Skeletal muscle satellite cell (primary cell): ENCODE measurements around the gene APOA4.

Source experiments
- H3K27me3 ChIP-seq: 2 replicates; pipeline ENCODE4 v1.7.0; 2013; ENCODE audit warnings: low read length; ENCODE audit not compliant: control insufficient read depth, insufficient read depth
- H3K36me3 ChIP-seq: 2 replicates; pipeline ENCODE4 v1.7.0; 2013; ENCODE audit warnings: mild to moderate bottlenecking, control low read depth, low read length; ENCODE audit not compliant: insufficient read depth
- H3K4me1 ChIP-seq: 2 replicates; pipeline ENCODE4 v1.7.0; 2013; ENCODE audit warnings: low read length; ENCODE audit not compliant: control insufficient read depth, insufficient read depth
- H3K4me2 ChIP-seq: 2 replicates; pipeline ENCODE4 v1.7.0; 2013; ENCODE audit warnings: mild to moderate bottlenecking, low read length
- H3K4me3 ChIP-seq: 2 replicates; pipeline ENCODE4 v1.7.0; 2013; ENCODE audit warnings: low read length
- H3K9ac ChIP-seq: 2 replicates; pipeline ENCODE4 v1.7.0; 2013; ENCODE audit warnings: mild to moderate bottlenecking, low read depth, low read length, moderate library complexity
- H3K9me3 ChIP-seq: replicated peaks from 2 replicates; pipeline ENCODE4 v1.7.0; 2013; ENCODE audit warnings: mild to moderate bottlenecking, control low read depth, low read length

The APOA4 gene

DNA sequence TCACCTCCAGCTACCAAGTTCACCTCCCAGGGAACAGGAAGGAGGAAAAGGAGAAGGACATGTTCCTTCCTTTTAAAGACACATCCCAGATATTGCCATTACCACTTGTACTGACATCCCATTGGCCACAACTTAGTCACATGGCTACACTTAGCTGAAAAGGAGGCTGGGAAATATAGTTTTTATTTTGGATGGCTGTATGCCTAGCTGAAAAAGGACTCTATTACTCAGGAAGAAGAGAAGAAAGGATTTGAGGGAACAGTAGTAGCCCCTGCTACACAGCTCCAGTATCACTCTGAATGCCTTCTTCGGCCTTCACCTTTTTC, 29.4 kb downstream of the APOA4 start:
- Histone ChIP-seq H3K4me3 (no peak overlapping the region), H3K36me3 (no peaks in the 10 kb centered on the region), H3K9me3 (no peaks in the 10 kb centered on the region), H3K4me2 (no peak overlapping the region), H3K4me1 (peaks cover 31% of the 10 kb centered on the region), H3K9ac (no peak overlapping the region), H3K27me3 (no peaks in the 10 kb centered on the region)

DNA sequence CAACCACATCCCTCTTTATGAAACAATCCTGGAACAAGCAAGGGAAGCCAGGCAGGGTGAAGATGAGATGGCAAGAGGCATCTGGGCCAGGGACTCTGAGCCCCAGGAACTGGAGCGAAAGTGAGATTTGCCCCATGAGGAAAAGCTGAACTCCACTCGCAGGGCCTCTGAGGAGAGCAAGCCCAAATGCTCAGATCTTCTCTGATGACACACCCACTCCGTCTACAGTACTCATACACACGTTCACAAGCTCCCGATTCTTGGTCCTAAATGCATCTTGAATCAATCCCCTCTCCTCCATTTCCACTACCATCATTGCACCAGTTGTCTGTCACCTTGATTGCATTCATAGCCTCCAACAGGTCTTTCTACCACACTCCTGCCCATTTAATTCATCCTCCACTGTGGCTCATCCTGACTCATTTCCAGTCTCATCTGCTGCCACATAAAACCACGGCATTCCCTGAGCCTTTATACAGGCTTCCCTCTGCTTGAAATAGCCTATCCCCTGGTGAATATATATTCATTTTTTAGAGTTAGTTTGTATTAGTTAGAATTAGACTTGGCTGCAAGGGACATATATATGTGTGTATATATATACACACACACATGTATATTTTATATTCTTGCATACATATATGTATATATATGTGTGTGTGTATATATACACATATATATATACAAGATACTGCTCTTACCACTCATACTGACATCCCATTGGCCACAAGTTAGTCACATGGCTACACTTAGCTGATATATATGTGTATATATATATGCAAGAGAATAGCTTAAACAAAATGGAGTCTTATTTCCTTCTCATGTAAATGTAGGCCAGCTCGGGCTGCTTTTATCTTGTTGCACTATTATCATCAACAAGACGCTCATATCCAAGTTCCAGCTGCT, 30.0 kb downstream of the APOA4 start:
- H3K4me2 ChIP-seq: peak overlapping the region; percentile 1
- no peak overlapping the region for H3K4me3 ChIP-seq
- no peak overlapping the region for H3K9ac ChIP-seq
- H3K4me1 ChIP-seq: peaks cover 36% of the 10 kb centered on the region
- H3K27me3 ChIP-seq: no peaks in the 10 kb centered on the region
- no peaks in the 10 kb centered on the region for H3K36me3 ChIP-seq
- H3K9me3 ChIP-seq: no peaks in the 10 kb centered on the region

DNA sequence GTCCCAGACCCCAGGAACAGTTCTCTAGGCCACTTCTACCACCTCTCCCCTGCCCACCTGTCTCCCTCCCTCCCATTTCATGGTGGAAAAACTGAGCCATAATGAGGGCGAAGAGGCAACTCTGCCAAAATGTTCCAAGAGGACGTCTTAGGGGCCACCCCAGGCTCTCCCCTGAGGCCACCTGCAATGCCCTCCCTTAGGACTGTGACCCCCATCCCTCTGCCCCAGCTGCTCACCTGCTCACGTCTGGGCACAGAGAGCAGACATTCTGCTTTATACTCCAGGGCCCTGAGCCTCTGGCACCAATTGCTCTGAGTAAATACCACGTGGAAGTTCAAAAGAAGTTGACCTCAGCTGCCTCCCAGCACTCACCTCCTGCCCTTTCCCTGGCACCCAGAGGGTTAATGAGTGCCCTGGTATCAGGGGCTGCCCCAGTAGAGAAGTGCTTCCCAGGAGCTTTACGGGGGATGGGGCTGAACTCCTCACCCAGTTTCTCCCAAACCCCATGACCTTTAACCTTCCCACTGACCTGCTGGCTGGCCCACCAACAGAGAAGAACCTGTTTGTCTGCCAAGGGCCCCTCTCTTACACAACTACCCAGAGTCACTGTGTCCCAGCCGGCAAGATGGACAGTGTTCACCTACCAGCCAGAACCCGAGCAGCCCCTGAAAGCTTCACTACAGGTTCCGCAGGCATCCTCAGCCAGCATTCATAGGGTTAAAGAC, 30.8 kb downstream of the APOA4 start:
- H3K9me3 ChIP-seq: no peaks in the 10 kb centered on the region
- H3K4me2 ChIP-seq: peak overlapping the region; percentile 1
- H3K4me1 ChIP-seq: peaks cover 36% of the 10 kb centered on the region
- H3K9ac ChIP-seq: no peak overlapping the region
- no peaks in the 10 kb centered on the region for H3K36me3 ChIP-seq
- H3K27me3 ChIP-seq: no peaks in the 10 kb centered on the region
- no peak overlapping the region for H3K4me3 ChIP-seq

DNA sequence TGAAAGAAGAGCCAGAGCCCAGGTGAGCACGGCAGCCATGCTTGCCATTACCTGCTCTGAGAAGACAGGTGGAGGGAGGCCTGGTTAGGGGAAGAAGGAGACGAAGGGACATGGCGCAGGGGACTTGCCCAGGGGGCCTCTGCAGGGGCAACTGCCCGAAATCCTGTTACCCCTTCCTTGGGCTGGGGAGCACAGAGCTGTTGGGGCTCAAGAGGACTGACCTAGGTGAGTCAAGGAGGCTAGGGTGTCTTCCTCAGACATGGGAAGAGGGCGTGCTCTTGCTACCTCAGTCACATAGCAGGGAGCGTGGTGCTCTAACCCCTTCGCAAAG, 31.3 kb downstream of the APOA4 start, which contains the start of gene APOA5:
Gene APOA5 (minus strand): TSS at position 67 of the 331 bp plus-strand sequence. CDS start 19 bp downstream, at position 48.
- no peaks in the 10 kb centered on the region for H3K27me3 ChIP-seq
- peaks cover under 1% of the 10 kb centered on the region for H3K36me3 ChIP-seq
- no peak within 1 kb of the TSS for H3K9ac ChIP-seq
- H3K9me3 ChIP-seq: no peaks in the 10 kb centered on the region
- H3K4me3 ChIP-seq: peak within 1 kb of the TSS; percentile 36
- H3K4me1 ChIP-seq: peaks cover 40% of the 10 kb centered on the region
- peak within 1 kb of the TSS; percentile 68 for H3K4me2 ChIP-seq

DNA sequence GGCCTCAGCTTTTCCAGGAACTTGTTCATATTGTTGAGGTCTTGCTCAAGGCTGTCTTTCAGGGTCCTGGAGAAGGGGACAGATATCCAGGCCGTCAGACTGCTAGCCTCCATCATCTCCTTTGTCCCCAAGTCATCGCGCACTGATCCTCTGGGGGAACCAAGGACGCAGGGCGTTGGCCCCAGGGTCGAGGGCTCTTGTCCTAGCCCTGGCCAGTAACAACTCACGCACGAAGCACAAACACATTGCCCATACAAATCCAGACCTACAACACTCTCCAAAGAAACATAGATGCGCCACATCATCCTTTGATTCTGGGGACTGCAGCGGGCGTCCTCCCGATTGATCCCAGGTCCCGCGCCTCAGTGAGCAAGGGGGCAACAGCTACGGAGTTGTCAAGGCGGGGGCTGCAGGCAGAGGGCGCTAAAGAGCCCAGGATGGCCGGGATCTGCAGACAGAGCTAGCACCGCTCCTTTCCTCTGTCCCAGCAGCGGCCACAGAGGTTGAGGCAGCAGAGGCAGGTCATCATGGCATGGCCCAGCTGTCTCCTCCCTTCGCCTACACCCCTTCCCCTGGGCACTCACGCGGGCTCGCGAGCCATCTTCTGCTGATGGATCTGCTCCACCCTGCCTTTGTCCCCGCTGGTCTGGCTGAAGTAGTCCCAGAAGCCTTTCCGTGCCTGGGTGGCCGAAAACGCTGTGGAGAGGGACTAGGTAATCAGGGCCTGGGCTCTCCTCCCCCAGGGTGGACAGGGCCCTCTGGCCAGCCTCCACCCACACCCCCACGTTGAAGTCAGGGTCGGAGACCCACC, 31.9 kb downstream of the APOA4 start:
- H3K4me2 ChIP-seq: peak overlapping the region; percentile 68
- peak overlapping the region; percentile 36 for H3K4me3 ChIP-seq
- no peak overlapping the region for H3K9ac ChIP-seq
- no peaks in the 10 kb centered on the region for H3K9me3 ChIP-seq
- H3K4me1 ChIP-seq: peaks cover 46% of the 10 kb centered on the region
- H3K27me3 ChIP-seq: no peaks in the 10 kb centered on the region
- H3K36me3 ChIP-seq: peaks cover 6% of the 10 kb centered on the region

DNA sequence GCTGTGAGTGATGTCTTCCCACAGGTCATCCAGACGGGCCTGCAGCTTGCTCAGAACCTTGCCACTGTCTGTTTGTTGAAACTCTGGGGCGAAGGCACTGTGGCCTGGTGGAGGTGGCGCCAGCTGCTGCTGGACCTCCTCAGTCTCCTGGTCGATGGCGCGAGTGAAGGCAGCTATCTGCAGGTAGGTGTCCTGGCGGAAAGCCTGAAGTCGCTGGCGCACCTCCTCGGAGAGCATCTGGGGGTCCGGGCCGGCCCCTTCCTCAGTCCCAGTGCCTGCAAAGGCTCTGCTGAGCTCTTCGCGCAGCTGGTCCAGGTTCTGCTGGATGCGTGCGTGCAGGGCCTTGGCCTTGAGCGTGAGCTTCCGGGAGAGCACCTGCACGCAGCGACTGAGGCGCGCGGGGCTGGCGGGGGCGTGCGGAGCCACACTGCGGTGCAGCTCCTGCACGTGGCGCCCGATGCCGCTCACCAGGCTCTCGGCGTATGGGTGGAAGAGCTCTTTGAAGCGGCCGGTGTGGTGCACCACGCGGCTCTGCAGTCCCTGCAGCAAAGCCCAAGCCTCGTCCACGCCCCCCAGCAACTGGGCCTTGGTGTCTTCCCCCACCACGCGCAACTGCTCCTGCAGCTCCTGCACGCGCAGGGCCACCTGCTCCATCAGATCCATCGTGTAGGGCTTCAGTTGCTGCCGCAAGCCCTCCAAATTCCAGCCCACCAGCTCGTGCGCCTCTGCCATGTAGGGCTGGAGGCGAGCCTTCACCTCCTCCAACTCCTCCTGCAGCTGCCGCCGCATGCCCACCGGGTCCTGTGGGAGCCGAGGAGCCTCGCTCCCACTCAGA, 32.7 kb downstream of the APOA4 start:
- peaks cover 15% of the 10 kb centered on the region for H3K36me3 ChIP-seq
- peaks cover 47% of the 10 kb centered on the region for H3K4me1 ChIP-seq
- no peak overlapping the region for H3K4me3 ChIP-seq
- no peaks in the 10 kb centered on the region for H3K27me3 ChIP-seq
- no peak overlapping the region for H3K9ac ChIP-seq
- no peaks in the 10 kb centered on the region for H3K9me3 ChIP-seq
- no peak overlapping the region for H3K4me2 ChIP-seq

DNA sequence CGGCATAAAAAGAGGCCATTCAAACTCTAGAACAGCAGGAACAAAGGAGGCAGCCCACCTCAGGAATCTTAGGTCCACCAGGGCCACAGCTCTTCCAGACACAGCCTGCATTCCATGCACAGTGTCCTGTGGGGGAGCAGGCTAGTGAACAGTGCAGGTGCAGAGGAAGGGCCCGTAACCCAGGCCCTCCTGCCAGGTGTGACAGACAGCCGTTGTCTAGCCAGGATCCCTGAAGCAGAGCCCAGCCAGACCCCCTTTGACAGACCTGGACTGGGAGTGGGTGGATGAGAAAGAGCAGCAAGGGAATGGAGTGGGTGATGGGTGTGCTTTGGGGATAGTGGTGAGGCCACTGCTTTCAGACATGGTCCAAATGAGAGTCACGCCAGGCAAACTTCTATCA, 34.1 kb downstream of the APOA4 start:
- H3K4me2 ChIP-seq: peak overlapping the region; percentile 94
- H3K9me3 ChIP-seq: no peaks in the 10 kb centered on the region
- no peak overlapping the region for H3K9ac ChIP-seq
- H3K4me3 ChIP-seq: no peak overlapping the region
- no peaks in the 10 kb centered on the region for H3K27me3 ChIP-seq
- H3K36me3 ChIP-seq: peaks cover 29% of the 10 kb centered on the region
- peaks cover 47% of the 10 kb centered on the region for H3K4me1 ChIP-seq

DNA sequence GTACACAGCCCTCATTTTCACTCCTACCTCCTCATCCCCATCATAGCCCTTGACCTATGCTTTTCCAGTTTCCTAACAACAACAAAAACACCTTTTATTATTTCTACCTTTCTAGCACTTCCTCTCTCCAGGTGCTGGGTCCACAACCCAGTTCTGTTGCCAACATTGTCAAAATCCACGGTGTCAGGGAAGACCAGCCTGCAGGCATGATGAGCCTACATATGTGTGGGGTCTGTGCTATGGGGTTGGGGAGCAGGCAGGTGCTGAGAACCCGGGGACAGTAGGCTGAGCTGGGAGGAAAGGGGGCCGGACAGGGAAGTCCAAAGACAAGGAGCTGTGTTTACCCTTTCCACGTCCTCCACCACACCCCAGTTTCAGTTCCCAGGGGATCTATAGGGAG, 34.6 kb downstream of the APOA4 start:
- Histone ChIP-seq H3K4me2 (peak overlapping the region; percentile 94), H3K9ac (peak overlapping the region; percentile 86), H3K9me3 (no peaks in the 10 kb centered on the region), H3K4me3 (peak overlapping the region; percentile 77), H3K4me1 (peaks cover 43% of the 10 kb centered on the region), H3K27me3 (no peaks in the 10 kb centered on the region), H3K36me3 (peaks cover 33% of the 10 kb centered on the region)

DNA sequence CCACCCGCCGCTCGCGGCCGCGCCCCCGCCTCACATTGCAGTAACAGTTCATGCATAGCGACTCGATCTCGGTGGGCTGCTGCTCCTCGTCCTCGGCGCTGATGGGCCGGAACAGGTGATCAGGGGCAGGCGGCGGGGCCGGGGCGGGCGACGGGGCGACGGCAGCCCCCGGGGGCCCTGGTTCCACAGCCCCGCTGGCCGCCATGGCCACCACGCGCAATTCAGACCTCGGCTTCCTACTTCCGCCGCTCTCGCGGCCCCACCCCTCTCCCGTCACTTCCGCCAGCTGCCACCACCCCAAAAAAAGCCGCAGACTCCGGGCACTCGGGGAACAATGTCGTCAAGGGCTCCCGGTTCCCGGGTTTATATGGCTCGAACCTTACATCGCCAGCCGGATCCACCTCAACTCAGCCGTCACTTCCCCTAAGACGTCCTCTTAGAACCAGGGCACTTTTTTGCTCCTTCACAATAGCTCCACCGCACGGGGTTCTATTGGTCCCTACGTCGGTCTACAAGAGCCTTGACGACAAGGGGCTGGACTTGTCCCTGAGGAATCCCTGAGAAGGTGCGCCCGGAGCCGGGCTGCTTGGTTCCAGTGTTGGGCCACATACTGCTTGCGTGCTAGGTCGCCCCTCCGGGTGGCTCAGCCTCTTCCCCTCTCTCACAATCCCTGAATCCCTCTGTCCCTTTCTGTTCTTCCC, 35.2 kb downstream of the APOA4 start, which contains the start of gene ZPR1:
Gene ZPR1 (minus strand): TSS at position 238 of the 701 bp plus-strand sequence. CDS start 33 bp downstream, at position 205.
- peak within 1 kb of the TSS; percentile 94 for H3K4me2 ChIP-seq
- H3K36me3 ChIP-seq: peaks cover 39% of the 10 kb centered on the region
- peak within 1 kb of the TSS; percentile 86 for H3K9ac ChIP-seq
- H3K9me3 ChIP-seq: no peaks in the 10 kb centered on the region
- H3K4me1 ChIP-seq: peaks cover 40% of the 10 kb centered on the region
- no peaks in the 10 kb centered on the region for H3K27me3 ChIP-seq
- peak within 1 kb of the TSS; percentile 77 for H3K4me3 ChIP-seq

DNA sequence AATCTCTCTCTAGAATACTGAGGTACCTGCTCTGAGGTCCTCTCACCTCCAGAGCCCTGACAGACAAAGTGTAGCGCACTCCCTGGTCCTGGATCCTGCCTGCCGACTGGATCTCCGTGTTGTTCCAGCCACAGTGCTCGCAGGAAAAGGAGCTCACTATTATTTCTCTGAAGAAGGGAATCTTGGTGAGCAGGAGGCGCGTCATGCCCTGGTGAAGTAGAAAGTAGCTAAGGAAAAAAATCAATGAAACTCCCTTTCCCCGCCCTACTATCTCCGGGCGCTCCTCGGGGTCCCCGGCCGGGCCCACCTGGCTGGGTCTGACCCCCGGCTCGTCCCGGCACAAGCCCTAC, 35.7 kb downstream of the APOA4 start:
- H3K27me3 ChIP-seq: no peaks in the 10 kb centered on the region
- peak overlapping the region; percentile 94 for H3K4me2 ChIP-seq
- H3K4me3 ChIP-seq: peak overlapping the region; percentile 77
- H3K36me3 ChIP-seq: peaks cover 44% of the 10 kb centered on the region
- H3K9ac ChIP-seq: peak overlapping the region; percentile 86
- H3K4me1 ChIP-seq: peaks cover 37% of the 10 kb centered on the region
- H3K9me3 ChIP-seq: no peaks in the 10 kb centered on the region
